ENCODE results near the gene EIF4G3. TPM values are rescaled to one million over a fixed set of nuclear protein-coding genes. Genes with fewer than 3 reads are reported as not detected.

EIF4G3 gene
- total and polyA plus RNA-seq, 9 of the 15 experiments (the other 6 are each of a cell fraction or from before 2014, with no cell fraction given), result 6.7 to 40.5 (median 32.1) TPM

GRCh38 chr1:21060523-21060922, 116.2 kb downstream of the EIF4G3 start (continued):
- TF ChIP-seq AFF4 (CRISPR knock-in tag; IDR thresholded peaks at IDR 0.05), result no peak
- TF ChIP-seq, protein P1, sequence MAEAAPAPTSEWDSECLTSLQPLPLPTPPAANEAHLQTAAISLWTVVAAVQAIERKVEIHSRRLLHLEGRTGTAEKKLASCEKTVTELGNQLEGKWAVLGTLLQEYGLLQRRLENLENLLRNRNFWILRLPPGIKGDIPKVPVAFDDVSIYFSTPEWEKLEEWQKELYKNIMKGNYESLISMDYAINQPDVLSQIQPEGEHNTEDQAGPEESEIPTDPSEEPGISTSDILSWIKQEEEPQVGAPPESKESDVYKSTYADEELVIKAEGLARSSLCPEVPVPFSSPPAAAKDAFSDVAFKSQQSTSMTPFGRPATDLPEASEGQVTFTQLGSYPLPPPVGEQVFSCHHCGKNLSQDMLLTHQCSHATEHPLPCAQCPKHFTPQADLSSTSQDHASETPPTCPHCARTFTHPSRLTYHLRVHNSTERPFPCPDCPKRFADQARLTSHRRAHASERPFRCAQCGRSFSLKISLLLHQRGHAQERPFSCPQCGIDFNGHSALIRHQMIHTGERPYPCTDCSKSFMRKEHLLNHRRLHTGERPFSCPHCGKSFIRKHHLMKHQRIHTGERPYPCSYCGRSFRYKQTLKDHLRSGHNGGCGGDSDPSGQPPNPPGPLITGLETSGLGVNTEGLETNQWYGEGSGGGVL (CRISPR knock-in tag; IDR thresholded peaks at IDR 0.05), result no peak
- TF ChIP-seq, protein P2, sequence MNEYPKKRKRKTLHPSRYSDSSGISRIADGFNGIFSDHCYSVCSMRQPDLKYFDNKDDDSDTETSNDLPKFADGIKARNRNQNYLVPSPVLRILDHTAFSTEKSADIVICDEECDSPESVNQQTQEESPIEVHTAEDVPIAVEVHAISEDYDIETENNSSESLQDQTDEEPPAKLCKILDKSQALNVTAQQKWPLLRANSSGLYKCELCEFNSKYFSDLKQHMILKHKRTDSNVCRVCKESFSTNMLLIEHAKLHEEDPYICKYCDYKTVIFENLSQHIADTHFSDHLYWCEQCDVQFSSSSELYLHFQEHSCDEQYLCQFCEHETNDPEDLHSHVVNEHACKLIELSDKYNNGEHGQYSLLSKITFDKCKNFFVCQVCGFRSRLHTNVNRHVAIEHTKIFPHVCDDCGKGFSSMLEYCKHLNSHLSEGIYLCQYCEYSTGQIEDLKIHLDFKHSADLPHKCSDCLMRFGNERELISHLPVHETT (CRISPR knock-in tag; conservative IDR thresholded peaks at IDR 0.05 in 1 of 2, IDR thresholded peaks at IDR 0.05 in 1 of 2), result no peak
- no peak for TF ChIP-seq GATAD2B (IDR thresholded peaks at IDR 0.05; ENCODE audit: borderline replicate concordance)
- no peak for TF ChIP-seq BRCA1 (IDR thresholded peaks at IDR 0.05)
- TF ChIP-seq BRCA1 (CRISPR knock-in tag; IDR thresholded peaks at IDR 0.05), result no peak
- TF ChIP-seq, protein P3, sequence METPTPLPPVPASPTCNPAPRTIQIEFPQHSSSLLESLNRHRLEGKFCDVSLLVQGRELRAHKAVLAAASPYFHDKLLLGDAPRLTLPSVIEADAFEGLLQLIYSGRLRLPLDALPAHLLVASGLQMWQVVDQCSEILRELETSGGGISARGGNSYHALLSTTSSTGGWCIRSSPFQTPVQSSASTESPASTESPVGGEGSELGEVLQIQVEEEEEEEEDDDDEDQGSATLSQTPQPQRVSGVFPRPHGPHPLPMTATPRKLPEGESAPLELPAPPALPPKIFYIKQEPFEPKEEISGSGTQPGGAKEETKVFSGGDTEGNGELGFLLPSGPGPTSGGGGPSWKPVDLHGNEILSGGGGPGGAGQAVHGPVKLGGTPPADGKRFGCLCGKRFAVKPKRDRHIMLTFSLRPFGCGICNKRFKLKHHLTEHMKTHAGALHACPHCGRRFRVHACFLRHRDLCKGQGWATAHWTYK (CRISPR knock-in tag; IDR thresholded peaks at IDR 0.05), result no peak
- no peak for TF ChIP-seq FOXJ3 (CRISPR knock-in tag; IDR thresholded peaks at IDR 0.05)
- TF ChIP-seq POLR2B (IDR thresholded peaks at IDR 0.05; ENCODE audit: low read depth, partially characterized antibody), result no peak
- no peak for TF ChIP-seq ZNF217 (CRISPR knock-in tag; IDR thresholded peaks at IDR 0.05)
- no peak for TF ChIP-seq HNRNPLL (IDR thresholded peaks at IDR 0.05; ENCODE audit: low read depth, low read length, poor library complexity, severe bottlenecking)

Data from K562 (cell line).